VCaP (cell line): ENCODE results near the gene SAFB.
"Not testable (repeated sequence)": the region's sequence is repeated elsewhere in the genome, so short reads cannot be mapped to it uniquely, and the experiment has no call there.

Experiments used
- H3K27ac ChIP-seq: fragments of 450-650 bp; 2 replicates; pipeline ENCODE4 v1.5.1; 2017
- TF ChIP-seq, protein P1 (sequence below): fragments of 450-650 bp; conservative IDR thresholded peaks from 2 replicates; pipeline ENCODE4 v1.5.1; 2017; ENCODE audit warnings: mild to moderate bottlenecking, moderate library complexity

Gene SAFB

DNA sequence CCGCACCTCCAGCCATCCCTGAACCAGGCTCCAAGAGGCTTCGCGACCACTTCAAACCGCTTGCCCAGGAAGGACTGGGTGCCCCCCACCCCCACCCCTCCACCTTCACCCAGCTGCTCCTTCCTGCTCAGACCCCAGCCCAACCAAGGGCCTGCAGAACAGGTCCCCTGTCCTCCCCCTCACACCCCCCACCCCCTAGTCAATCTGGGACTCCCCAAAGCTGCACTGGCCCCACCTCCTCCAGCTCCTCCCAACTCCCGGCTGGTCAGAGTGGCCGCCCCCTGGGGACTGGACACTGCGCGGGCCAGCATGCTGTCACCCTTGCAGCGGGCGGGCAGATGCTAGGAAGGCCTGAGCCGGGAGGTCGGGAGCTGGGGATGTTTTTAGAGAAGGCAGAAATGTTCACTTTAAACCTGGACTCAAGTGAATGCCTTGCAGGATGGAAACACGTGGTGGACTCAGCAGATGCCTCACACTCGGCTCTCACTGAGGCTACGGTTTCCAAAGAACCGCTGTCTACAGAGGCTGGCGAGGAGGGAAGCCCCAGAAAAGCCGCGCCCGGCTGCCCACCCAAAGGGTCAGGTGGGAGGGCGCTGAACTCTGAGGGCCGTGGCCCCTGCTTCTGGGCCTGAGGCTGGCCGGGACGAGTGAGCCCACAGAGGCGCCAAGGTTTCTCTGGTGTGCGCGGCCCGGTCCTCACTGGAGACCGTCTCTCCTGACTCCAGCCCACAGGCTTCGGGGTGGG, 75.2 kb downstream of the SAFB start:
- H3K27ac ChIP-seq = no peak overlapping the region
- TF ChIP-seq, protein P1, sequence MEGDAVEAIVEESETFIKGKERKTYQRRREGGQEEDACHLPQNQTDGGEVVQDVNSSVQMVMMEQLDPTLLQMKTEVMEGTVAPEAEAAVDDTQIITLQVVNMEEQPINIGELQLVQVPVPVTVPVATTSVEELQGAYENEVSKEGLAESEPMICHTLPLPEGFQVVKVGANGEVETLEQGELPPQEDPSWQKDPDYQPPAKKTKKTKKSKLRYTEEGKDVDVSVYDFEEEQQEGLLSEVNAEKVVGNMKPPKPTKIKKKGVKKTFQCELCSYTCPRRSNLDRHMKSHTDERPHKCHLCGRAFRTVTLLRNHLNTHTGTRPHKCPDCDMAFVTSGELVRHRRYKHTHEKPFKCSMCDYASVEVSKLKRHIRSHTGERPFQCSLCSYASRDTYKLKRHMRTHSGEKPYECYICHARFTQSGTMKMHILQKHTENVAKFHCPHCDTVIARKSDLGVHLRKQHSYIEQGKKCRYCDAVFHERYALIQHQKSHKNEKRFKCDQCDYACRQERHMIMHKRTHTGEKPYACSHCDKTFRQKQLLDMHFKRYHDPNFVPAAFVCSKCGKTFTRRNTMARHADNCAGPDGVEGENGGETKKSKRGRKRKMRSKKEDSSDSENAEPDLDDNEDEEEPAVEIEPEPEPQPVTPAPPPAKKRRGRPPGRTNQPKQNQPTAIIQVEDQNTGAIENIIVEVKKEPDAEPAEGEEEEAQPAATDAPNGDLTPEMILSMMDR = no peak

DNA sequence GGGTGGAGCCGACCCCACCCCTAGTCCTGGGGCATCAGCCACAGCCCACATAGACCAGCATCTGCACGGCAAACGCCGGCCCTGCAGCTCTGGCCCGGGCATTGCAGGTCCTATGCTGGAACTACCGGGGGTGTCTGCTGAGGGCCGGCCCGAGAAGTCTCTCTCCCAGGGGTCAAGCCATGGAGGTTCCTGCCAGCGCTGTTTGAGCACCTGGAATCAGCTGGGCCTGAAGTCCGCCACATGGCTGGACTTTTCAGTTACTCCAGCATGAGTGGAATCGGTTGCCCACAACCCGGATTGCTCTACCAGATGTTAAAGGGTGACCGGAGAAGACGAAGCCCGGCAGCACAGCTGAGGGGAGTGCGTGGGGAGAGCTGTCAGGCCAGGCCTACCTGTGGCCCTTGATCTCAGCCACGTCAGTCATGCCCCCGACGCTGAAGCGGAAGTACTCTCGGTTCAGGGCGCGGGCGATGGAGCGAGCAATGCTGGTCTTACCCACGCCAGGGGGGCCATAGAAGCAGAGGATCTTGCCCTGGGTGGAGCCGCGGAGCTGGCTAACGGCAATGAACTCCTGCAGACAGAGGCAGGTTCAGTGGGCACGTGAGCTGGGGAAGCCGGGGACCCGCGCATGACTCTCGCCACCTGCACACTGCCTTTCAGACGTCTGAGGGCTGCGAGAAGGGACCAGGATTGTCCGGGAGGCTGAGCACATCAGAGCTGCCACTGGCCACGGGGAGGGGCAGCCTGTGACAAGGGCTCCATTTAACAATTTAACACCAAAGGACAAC, 75.9 kb downstream of the SAFB start:
- H3K27ac ChIP-seq = no peak overlapping the region
- TF ChIP-seq, protein P1 = no peak

DNA sequence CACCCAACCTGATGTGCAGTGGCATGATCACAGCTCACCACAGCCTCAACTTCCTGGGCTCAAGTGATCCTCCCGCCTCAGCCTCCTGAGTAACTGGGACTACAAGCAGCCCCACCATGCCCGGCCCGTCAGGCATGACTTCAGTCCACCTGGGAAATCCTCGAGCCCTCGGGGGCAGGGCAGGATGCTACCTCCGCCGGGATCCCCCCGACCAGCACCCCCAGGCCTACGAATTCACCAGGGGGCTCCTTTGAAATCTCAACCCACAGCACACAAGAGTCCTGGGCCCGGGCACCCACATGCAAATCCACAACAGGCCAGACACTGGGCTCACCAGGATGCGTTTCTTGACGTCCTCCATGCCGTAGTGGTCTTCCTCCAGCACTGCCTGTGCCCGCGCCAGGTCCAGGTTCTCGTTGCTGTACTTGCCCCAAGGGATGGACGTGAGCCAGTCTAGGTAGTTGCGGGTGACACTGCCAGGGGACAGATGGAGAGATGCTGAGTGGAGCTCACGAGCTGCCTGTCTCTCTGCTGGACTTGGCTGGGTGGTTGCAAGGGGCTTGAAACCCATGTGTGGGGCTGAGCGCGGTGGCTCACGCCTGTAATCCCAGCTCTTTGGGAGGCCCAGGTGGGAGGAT, 77.7 kb downstream of the SAFB start:
- TF ChIP-seq, protein P1 = no peak
- no peak overlapping the region for H3K27ac ChIP-seq

DNA sequence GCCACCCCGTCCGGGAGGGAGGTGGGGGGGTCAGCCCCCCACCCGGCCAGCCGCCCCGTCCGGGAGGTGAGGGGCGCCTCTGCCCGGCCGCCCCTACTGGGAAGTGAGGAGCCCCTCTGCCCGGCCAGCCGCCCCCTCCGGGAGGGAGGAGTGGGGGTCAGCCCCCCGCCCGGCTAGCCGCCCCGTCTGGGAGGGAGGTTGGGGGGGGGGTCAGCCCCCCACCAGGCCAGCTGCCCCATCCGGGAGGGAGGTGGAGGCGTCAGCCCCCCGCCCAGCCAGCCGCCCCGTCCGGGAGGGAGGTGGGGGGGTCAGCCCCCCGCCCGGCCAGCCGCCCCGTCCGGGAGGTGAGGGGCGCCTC, 79.1 kb downstream of the SAFB start:
- not testable (repeated sequence) for H3K27ac ChIP-seq

DNA sequence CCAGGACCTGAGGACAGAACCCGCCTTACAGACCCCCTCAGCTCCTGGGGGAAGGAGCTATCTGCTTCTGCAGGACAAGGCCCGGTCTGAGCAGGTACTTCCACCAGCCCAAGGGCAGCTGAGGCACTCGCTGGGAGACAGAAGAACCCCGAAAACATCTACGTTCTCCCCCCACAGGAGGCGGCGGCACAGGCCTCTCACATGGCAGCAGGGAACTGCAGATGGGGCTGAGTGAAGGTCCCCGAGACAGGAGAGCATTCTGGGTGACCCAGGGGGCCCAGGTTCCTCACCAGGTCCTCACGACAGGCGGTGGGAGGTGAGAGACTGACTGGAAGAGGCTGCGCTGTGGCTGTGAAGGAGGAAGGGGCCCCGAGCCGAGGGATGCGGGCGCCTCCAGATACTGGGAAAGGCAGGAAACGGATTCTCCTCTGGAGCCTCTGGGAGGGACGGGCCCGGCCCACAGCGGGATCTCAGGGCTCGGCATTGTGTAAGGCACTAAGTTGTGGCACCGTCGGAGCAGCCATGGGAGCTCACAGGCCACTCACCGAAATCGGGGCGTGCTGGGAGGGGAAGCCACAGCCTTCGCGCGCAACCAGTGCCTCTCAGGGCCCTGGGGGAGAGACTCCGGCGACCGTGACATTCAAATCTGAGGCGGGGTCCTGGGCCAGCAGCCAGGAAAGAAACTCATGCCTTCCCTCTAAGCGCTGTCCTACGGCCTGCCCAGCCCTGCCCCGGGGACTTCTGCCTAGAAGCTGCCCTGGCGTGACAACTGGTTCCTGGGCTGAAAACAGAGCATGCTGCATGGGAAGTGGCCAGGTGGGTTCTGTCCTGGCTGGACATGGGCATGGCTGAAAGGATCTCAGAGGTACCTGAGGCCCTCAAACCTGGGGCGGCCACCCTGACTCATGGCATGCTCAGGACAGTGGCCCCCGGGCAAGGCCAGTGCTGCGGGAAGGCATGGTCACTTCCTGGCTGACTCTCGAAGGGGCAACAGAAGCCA, 81.2 kb downstream of the SAFB start:
- no peak overlapping the region for H3K27ac ChIP-seq
- TF ChIP-seq, protein P1 = no peak

DNA sequence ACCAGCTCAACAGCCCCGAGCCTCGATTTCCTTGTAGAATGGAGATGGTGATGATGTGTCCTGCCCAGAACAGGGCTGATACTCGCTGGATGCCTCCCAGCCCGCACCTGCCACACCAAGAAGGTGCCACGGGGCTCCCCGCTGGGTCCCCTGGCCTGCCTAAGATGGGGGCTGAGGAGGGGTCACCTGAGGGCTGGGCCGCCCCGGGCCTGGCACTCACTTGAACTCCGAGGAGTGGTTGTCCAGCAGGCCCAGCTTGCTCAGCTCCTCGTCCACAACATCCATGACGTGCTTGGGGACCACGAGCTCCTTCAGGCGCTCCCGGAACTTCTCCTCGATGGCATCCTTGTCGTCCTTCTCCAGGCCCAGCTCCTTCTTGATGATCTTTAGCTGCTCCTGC, 82.7 kb downstream of the SAFB start:
- TF ChIP-seq, protein P1 = no peak
- no peak overlapping the region for H3K27ac ChIP-seq

DNA sequence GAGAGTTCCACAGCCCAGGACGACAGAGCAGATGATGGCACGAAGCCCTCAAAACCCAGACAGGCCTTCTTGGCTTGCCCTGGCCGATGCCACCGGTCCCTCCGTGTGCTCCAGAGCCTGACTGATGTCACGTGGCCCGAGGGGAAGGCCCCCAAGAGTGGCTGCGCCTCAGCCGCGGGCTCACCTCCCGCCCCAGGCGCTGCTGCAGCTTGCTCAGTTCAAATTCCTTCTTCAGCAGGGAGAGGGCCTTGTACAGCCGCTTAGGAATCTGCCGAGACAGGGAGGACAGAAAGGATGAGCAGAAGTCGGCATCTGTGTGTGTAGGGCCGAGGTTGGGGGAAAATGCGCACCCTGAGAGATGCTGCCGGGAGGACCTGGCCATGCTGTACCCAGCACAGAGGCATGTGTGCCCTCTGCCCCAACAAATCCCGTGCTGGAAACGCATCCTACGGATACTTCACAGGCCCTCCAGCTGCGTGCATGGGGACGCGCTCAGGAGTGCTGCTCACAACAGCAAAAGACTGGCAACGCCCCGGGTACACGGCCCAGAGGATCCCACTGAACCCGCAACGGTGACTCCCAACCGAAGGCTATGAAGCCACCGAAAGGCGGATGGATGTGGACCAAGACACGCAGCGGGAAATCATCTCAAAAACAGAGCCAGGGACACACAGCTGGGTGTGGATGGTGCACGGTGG, 84.1 kb downstream of the SAFB start:
- H3K27ac ChIP-seq = no peak overlapping the region
- TF ChIP-seq, protein P1 = no peak
